GM21526 (cell line): Measurements from ENCODE around the gene DGKG.

Experiments
- ATAC-seq: cut with Tn5 transposase; IDR thresholded peaks from one replicate; pipeline ENCODE4 v1.9.1; 2021; ENCODE audit warnings: moderate library complexity; ENCODE audit not compliant: unreplicated experiment, low FRiP score

The DGKG gene

DNA sequence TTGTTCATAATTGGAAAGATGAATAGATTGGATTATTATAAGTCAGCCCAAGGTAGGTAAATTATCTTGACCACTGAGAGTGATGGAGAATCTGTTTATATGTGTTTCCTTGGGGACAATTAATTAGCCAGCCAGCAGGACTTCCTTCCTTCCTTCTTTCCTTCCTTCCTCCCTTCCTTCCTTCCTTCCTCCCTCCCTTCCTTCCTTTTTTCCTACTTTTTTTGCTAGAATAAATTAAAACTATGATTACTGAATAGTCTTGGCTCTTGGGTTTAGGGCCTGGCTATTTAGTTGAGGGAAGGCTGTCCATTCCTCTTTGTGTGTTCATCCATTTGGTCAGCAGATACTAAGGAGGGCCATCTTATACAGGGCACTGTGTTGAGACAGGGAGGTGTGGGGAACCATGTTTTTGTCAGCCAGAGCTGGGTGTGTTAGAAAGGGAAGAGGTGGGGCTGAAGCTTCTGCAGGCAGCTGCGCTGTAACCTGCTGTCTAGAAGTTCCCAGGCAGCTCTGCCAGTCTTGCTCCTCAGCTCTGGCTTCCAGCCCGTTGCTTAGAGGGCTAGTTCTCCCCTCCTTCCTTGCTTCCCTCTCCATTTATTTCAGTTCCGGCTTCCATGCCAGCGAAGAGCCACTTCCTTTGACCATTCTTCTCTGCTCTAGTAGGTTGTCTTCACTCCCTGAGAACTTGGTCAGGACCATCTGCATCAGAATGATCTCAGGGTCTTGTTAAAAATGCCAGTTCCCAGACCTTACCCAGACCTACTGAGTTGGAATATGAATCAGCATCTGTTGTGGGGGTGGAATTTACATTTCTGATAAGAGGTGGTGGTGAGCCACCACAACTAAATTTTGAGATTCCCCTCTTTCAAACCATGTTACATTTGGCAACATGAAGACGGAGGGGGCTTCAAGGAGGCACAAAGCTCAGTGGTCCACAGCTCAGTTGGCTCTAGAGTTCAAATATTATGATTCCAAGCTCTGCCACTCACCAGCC lies 113.9 kb downstream of the DGKG start:
- ATAC-seq: no peak

DNA sequence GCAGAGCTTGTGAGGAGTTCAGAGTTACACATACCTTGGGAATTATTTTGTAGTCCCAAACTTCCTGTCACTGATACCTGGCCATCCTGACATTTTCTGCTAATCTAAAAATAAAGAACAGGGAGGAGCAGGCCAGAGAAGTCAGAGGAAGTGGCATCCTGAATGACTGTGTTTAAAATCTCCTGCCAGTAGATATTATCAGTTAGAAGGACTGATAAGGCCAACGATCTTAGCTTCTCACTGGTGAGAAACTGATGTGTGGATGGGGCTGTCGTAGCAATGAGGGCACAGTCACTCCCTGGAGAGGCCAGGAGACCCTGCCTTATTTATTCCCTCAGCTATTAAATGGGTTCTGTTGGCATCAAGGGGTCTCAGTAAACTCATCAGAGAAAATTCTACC lies 115.1 kb downstream of the DGKG start:
- no peak for ATAC-seq

DNA sequence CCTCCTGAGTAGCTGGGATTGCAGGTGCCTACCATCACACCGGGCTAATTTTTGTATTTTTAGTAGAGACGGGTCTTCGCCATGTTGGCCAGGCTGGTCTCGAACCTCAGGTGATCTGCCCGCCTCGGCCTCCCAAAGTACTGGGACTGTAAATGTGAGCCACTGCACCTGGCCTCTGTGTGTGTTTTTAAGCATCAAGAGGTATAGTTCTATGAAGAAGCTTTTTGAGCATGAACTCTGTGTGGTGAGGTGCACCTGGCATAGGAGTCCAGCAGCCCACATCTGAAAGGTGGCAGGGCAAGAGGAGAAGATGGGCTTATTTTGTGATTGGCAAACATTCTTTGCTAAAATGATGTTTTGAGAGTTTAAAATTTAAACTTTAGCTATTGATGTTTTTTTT lies 118.0 kb downstream of the DGKG start:
- no peak for ATAC-seq

DNA sequence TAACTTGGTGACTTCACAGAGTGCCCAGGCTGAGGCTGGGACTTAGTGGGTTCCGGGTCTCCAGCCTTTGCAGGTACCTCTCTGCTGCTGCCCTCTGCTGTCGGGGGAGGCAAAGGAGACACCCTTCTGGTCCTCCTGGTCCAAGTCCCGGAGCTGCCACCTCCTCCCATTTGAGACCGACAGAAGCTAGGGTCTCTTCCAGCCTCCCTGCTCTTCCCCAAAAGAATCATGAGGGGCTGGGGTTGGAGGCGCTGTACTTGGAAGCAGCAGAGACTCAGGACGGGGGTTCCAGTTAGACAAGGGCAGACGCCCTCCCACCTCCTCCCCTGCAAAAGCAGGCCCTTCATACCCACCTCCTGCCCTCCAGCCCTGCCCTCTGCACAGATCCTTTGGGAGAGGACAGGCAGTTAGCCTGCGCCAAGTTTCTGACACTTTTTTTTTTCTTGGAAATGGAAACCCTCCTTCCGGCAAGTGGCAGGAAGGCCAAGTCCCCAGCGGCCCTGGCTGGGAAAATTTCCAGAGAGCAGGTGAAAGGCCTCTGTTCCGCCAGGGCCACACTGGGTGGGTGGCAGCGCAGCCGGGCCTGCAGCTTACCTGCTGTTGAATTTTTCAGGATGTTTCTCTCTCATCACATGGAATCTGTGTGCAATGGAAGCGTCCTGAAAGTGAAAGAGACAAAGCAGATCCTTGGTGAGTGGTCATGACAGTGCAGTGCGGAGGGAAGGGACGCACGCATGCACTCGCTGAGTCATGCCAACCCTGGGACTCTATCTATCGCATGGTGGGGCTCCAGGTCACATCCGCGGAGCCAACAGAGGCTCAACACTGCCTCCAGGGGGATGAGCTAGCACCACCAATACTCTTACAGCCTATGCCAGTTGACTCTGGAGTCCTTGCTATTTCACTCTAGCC lies 119.9 kb downstream of the DGKG start:
- ATAC-seq: peak; percentile 85

DNA sequence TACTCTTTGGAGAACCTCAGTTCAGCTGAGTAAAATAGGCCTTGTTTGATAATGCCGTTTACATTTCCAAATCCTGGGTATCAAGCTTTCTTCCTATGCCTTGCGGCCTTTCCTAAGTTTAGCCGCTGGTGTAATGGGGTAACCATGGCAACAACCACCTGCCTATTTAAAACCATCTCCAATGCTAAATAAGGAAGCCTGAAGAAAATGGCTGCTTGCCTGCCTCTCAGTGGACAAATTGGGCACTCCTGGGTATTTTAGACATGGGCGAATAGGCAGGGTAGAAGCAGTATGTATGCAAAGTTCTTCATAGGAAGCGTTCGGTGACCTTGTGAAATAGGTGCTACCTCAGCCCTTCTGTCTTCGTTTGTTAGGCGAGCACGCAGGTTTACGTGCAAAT lies 122.7 kb downstream of the DGKG start:
- no peak for ATAC-seq

DNA sequence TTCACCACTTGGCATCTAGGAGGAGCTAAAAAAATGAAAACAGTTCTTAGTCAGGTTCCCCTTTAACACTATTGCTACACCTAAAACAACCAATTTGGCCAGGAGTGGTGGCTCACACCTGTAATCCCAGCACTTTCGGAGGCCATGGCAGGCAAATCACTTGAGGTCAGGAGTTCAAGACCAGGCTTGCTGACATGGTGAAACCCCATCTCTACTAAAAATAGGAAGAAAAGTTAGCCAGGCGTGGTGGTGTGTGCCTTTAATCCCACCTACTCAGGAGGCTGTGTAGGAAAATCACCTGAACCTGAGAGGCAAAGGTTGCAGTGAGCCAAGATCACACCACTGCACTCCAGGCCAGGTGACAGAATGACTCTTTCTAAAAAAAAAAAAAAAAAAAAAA lies 124.1 kb downstream of the DGKG start:
- ATAC-seq: no peak

DNA sequence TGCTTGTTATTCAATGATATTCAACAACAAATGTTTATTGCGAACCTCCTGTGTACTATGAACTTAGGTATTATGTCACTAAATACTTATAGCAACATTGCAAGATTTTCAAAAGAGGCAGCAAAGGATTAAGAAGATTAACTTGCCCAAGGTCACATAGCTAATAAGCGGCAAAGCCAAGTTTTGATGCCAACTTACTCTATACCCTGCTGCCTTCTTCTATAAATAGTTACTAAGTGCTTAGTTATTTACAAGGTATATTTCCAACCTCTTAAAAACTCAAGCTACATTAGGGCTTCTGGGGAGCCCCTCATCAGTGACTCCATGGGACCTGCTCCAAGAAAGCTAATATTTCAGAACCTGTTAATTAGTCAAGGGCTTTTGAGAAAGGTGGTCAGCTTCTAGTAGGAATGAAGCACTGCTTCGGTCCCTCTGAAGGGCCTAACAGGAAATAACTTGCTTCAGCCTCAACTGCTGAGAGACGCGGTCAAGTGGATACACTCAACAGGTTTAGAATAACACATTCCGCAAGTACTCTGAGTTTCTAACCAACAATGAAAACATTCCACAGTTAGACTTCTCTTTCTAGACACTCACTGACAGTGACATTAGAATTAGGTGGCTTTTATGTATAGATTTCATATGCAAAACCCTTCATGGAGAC lies 125.5 kb downstream of the DGKG start:
- no peak for ATAC-seq

DNA sequence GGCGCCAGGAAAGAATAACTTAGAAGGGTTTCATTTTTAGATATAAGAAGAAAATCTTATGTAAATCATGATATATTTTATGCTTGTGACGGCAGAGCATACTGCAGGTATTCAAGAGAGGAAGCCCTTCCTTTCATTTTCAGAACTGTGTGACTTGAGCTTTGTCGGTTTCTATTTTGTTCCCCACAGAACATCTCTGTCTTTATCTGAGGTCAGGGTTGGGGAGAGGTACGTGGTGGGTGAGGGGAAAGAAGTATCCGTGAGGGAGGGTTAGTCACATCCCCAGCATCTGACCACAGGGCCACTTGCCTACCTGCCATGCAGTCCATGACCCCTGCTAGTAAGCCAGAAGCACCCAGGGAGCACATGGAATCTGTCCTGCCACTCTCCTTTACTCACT lies 126.5 kb downstream of the DGKG start:
- ATAC-seq: peak; percentile 77

DNA sequence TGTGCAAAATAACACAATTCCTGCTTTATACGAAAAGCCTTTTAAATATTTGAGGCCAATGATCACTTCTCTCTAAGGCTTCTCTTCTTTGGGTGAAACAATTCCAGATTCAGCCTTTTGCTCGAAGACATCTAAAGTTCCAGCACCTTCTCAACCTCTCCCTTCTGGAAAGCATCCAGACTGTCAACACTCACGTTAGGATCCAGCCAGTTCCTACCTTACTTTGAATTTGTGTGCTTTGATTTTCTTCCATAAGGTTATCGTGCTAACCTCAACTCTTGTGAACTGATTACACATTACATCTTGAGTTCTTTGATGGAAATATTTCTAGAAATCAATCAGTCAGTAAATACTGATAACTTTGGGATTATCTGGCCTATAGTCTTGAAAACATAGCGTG lies 127.9 kb downstream of the DGKG start:
- no peak for ATAC-seq

DNA sequence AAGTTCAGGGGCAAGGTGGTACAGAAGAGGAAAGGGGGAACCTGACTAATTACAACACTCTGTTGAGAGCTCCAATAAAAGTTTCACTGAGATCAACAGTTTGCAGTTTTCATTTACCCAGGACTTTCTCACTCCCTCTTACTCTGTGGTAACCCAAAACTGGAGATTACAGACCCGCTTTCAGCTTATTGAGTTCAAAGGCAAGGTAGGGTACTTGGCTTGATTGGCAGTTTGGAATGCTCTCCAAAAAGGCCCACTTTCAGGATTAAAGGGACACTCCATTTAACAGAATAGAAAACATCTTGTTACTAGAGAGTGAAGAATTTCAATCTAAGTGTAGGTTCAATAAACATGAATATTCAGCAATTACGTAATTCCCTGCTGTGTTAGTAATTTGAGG lies 135.6 kb downstream of the DGKG start:
- no peak for ATAC-seq

DNA sequence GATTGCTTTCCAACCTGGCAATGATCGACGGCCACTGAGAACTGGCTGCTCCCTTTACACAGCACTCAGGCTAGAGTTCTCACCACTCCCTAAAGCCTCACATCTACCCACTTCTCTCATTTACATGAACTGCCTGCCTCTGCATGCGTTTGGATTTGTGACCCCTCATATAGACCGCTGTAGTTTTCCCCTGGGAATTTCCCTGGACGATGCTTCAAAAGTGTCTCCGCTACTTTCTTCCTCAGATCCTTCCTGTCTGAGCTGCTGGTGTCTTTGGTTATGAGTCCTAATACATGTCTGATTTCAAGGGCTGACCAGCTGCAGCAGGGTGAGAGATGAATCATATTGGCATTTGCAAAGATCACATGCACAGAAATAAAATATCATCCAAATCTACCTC lies 136.4 kb downstream of the DGKG start:
- no peak for ATAC-seq

DNA sequence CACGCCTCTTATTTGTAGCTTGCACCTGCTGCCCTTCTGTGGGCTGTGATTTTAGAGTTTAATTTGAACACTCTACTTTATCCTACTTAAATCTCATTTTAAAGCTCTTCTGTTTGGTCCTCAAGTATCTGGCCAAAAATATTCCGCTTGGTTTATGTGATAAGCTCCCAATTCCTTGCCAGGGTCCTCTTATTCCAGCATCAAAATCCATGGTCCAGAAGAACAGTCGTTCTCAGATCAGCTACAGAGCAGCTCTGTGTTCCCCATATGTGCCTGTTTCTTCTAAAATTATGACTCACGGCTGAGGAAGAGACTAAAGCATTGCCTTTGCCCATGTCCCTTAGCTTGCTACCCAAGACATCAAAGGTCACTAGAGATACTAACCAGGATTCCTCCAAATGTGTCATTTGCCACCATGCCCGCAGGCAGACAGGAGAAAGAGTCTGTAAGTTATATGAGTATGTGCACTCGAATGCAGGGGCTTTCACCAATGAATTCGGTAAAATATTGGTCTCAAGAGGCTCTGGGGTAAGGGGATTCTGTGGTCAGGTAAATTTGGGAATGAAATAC lies 137.9 kb downstream of the DGKG start:
- no peak for ATAC-seq

DNA sequence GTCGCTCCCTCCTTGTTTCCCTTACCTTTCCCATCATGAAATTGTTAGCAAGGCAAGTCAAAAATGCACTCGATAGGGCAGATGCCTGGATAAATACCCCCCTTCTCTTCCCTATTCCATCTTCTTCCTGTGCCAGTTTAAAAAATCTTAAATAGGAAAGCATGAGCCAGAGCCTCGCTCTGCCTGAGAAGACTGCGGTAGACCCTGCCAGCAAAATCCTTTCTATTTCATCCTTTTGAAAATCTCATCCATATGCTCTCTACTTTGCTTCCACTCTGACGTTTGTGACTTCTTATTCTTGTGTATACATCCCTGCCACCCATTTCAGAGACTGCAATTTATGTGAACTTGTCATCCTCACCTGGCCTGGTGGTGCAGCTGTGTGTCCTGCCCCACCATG lies 138.6 kb downstream of the DGKG start:
- no peak for ATAC-seq

DNA sequence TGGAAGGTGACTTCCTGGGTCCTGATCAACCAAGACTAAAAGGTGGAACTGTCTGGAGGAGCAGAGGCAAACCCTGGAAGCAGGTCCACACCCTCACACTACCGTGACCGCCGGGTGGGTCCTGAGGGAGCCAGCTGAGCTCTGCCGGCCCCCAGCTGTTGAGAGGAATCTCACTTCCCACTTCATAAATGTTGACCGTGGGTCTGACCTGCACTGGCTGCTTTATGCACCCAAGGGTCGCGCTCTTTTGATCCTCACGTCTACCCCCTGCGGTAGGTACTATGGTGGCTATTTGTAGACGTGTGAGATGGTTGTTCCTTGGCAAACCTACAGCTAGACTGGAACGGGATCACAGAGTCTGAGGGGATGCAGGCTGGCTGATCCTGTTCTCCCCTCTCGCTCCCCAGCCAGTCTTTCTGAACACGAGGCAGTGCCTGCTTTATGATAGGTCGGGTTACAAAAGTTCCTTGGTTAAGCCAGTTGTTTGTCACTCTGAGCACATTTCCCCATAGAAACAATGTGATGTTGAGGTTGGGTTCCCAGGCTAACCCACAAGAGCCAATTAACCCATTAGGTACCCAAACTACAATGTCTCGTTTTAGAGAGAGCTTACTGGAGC lies 140.2 kb downstream of the DGKG start:
- ATAC-seq: no peak

DNA sequence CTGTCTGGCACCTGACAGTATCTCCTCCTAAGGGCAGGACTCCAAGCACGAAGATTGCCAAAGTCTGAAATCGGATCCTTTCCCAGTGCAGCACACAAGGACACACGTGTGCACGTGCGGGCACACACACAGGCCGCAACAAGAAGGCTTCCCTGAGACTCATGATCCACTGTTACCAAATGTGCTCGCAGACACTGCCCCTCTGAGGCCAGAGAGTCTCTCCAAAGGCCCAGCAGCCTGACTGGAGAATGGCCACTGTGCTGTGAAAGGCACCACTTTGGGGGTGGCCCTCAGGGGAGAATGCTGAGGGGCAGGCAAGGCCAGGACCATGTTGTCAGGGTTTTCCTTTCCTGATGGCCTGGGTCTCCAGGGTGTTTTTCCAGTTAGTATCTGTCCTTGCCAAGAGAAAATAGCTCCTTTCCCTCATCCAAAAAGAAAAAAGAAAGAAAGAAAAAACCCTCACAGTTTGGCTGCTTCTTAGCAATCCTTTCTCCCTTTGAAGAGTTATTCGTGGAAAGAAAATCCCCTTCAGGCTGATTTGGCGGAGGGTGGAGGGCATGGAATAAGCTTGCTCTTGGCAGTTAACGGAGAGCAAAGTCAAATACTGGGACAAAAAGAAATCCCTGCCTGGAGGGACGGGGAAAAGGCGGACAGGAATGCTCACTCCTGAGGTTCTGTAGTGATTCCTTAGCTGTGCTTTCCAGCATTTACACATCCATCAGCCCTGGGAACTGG lies 141.0 kb downstream of the DGKG start:
- ATAC-seq: no peak

DNA sequence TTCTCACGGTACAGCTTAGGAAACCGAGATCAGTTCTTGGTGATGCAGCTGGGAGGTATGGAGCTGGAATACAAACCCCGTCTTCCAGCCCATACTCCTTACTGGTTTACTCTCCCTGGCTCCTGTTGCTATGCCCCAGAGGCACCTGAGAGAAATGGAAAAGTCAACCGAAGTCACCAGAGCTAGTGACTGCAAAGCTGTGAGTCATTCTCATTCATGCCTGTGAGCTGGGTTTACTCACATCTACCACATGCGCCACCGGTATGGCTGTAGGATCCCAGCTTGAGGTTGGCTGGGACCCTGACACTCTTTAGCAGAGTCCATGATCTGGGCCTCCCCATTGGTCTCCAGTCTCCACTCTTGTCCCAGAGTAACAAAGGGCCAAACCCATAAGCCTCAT lies 141.7 kb downstream of the DGKG start:
- no peak for ATAC-seq

DNA sequence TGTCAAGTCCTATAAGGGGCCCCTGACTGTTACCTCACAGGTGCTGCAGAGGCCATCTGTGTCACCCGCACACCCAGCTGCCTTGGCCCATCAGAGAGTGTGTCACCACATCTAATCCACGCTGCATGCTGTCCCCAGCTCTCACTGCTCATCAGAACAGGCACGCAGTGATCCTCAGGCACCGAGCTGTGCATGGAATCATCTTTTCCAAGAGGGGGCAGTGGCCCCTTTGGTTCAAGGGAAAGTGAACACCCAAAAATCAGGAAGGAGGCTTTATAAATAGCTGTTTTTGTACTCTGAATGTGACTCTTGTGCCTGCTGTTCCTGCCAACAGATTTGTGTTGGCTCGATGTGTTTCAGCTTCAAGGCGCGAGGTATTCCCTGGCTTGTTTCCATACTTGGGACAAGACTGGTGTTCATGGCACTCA lies 142.8 kb downstream of the DGKG start:
- ATAC-seq: no peak

DNA sequence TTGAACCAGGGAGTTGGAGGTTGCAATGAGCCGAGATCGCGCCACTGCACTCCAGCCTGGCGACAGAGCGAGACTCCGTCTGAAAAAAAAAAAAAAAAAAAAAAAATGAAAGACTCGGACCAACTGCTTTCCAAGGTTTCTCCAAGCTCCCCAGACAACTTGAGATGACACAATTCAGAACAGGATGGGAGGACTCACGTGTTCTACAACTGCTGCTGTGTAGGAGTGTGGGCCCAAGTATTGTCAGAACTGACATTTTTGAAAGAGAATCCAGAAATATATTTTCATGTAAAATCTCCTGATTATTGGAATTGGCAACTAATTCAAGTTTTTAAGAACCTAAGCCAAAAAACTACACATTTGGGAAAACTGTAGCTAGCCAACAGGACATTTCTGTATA lies 143.6 kb downstream of the DGKG start:
- ATAC-seq: no peak

DNA sequence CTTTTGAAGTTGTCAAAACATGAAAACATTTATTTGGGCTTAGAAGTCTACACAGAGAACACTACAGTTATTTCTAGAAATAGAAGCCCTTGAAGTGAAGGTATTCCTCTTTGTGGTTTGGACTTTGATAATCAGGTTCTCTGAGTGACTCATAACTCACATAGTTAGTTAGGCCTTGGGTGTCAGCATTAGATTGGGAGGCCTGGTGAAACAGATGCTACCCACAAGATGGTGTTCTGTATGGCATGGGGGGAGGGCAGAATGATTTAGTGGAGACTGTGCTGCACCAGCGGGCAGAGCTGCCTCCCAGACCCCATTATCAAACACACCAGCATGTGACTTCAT lies 144.2 kb downstream of the DGKG start:
- peak; percentile 85 for ATAC-seq
